Esophagus mucosa (tissue), 1 donor: Measurements from ENCODE around the gene PPP1CA. TPM values are rescaled to one million over a fixed set of nuclear protein-coding genes. Genes with fewer than 3 reads are reported as not detected.

Experiments
- ATAC-seq: fragments of 200-7000 bp; cut with Tn5 transposase; one replicate; pipeline ENCODE4 v1.9.1; 2020
- total RNA-seq: library from RNA; stranded (reverse); gene quantifications from one replicate; pipeline ENCODE4 v1.2.4, GENCODE V29; 2023
- donor health status: DM: yes; HTN: yes; CAD: no.

PPP1CA gene
- total RNA-seq, 1 donor from 2014 or later, result 188 TPM

DNA sequence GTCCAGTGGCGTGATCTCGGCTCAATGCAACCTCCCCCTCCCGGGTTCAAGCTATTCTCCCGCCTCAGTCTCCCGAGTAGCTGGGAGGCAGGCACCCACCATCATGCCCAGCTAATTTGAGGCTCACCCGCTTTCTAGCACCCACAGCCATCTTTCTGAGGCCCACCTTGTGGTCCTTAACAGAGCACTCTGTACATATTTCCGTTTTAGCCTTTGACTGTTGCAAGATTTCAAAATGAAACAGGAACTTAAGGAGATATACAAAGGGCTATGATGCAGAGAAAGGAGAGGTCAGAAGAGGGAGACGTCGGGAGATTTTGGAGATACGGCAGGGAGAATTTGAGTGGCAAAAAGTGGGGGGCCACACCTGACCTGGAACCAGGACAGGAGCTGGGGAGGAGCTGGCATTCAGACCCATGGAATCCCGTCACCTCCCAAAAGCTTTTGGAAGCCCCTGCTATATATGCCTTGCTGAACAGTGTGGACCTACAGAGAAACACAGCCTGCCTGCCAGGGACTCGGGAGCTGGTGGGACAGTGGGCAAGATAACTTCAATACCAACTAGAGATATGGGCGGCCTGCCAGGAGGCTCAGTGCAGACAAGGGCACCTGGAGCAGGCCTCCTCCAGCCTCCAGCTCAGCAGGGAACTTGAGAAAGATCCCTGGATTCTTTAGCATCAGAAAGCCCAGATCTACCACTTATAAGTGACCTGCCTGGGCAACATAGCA is 20.2 kb downstream of the PPP1CA start:
- no peak for ATAC-seq

DNA sequence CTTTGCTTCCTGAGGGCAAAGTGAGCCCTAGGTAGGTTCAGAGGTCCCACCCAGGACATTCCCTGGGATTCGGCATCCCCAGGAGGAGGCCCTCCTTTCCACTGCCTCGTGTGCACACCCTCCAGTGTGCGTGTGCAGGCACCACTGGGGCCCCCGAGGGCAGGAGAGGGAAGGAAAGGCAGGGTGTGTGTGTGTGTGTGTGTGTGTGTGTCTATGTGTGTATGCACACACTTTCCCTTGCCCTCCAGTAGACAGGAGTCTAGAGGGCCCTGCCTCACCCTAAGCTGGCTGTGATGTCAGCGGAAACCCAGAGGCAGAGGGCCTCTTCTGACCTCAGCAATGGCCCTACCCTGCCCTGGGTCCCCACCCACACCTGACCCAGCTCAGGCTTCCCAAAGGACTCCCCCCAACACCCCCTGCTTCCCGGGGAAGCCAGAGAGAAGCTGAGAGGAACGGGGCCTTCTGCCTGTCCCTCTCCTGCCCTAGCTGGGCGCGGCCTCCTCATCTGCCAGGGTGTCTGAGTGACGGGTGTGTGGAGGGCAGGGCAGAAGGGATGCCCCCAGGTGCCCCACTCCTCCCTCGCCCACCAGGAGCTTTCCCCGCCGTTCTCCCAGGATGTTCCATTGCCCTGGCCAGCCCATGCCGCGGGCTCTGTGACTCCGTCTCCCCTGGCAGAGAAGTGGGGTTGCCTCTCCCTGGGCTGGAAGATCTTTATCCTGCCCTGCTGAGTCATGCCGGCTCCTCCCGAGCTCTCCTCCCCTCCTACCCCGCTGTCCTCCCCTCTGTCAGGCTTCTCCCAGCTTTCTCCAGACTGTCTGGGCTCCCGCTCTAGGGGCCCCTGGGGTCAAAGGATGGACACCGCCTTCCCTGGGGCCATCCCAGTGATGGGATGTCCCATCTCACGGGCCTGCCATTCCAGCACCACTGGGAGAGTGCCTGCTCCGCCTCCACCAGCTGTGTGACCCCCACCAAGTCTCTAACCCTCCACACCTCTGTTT is 22.3 kb downstream of the PPP1CA start:
- ATAC-seq, result peak; percentile 79

DNA sequence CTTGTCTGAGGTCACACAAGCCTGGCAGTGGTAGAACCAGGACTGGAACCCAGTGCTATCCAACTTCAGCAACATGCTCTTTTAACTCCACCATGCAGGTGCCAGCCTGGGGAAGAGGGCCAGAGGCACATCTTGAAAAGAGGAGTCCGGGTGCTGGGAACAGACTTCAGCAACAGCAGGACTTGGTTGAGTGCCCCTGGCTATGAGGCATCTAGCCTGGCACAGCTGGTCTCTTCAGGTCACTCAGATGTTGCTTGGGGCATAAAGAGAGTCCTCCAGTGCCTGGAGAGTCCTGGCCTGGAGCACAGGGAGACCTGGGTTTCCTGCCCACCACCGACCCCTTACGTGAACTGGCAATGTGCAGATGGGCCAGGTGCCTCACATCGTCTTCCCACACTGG is 23.1 kb downstream of the PPP1CA start:
- no peak for ATAC-seq

DNA sequence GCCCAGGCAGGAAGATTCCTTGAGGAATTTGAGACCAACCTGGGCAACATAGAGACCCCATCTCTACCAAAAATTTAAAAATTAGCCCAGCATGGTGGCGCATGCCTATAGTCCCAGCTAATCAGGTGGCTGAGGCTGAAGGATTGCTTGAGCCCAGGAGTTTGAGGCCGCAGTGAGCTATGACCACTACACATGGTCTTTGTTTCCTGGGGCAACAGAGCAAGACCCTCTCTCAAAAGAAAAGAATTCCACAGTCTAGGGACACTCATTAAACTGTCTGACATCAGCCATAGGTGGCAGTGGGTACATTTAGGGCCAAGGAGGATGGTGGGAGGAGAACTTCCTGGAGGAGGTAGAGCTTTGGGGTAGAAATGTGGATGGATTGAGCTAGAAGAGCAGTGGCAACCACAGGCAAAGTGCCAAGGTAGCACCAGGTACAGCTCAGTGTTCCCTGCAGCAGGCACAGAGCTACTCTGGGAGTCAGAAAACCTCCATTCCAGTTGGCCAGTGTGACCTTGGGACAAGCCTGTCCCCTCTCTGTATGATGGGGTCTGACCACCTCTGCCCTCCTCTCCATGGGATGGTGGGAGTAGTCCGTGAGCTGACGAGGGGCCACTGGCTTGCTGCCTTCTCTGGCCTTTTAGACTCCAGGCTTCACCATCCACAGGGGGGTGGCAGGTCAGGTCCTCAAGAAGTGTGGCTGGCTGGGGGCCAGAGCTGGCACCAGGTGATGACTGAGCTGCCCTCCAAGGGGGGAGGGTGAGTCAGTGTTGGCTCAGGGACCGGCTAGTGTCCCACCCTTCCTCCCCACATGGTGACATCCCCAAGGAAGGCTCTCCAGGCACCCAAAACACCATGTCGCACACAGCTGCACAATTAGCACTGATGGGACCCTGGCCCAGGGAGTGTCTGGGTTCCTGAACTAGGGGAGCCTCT is 24.5 kb downstream of the PPP1CA start:
- ATAC-seq, result no peak

DNA sequence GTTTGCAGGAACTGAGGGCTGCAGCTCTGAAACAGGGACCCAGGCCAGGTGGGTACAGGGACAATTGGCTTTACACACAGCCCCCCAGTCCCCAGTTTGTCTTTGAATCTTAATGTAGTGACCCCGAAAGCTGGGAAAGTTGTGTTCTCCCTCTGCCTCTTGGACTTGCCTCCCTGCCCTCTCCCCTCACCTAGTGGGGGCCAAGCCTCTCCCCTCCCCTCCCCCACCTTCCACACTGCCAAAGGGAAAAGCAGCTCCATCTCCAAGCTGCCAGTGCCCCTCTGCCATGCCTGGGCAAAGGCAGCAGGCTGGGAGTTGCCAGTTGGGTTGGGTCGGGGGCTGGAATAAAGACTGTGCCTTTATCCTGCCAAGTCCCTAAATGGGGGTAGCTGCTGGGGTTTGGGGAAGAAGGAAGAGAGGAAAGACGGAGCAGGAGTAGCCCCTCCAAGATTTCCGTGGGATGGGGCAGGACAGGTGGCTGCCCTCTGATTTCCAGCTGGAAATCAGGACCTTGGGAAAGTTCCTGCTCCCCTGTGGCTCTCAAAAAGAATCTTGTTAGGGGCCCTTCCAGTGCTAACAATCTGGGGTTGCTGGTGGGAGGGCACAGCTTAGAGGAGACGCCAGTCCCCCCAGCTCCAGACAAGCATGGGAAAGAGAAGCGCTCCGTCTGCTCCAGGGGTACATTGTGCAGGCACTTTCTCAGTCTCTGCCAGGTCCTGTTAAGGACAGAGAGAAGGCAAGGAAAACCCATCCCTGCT is 25.4 kb downstream of the PPP1CA start:
- no peak for ATAC-seq

DNA sequence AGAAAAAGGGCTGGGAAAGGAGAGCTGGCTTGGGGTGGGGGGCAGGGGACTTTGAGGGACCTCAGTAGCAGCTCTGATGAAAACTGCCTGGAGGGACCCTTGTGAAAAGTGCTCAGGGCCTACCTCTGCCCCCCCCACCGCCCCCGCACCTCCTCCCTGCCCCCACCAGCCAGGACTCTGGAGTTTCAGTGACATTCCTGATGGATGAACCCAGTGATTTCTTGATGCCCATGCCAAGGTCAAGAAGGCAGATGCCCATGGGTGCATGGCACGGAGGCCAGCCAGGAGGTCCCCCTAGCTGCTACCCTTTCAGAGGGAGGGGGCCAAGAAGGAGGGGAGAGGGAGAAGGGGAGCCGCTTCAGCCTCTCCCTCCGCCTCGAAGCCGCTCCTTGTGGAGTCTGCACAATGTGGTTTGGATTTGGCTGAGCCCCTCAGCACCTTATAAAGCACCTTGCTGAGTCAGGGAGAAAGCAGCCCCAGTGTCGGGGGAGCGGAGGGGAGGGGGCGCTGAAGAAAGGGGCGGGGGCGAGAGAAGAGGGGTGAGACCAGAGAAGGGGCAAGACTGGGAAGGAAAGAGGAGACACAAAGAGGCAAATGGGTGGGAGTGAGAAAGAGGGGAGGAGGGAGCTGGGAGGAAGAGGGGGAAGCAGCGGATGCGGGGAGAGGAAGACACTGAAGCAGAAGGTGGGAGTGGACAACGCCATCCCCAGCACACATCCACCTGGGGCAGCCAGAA is 26.2 kb downstream of the PPP1CA start:
- no peak for ATAC-seq

DNA sequence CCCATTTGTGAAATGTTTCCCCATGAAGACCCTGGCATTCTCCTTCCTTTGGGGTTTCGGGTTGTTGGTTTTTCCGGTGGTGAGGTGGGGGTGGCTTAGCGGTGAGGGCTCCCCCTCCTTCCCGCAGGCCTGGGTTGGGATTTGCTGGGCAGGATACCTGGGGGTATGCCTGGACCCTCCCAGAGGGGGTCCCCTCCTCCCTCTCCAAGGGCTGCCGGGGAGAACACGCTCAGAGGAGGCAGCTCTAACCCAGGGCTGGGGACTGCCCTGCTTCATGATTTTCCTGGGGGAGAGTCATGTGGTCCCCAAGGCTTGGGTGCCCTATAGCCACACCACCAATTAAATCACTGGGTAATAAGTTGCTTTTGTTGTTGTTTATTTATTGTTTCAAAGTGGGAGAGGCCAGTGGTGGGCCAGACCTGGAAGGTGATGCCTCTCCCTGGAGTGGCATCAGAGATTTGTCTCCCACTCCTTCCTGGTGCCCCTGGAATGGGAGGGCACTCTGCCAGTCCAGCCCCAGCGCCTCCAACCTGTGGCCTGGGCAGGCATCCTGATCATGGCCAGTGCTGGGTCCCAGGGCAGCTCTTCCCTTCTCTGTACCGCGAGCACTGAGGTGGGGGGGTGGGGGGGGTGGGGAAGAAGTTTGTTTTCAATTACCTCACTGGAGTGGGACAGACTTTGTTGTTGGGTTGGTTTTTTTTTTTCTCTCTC is 26.9 kb downstream of the PPP1CA start:
- ATAC-seq, result no peak

DNA sequence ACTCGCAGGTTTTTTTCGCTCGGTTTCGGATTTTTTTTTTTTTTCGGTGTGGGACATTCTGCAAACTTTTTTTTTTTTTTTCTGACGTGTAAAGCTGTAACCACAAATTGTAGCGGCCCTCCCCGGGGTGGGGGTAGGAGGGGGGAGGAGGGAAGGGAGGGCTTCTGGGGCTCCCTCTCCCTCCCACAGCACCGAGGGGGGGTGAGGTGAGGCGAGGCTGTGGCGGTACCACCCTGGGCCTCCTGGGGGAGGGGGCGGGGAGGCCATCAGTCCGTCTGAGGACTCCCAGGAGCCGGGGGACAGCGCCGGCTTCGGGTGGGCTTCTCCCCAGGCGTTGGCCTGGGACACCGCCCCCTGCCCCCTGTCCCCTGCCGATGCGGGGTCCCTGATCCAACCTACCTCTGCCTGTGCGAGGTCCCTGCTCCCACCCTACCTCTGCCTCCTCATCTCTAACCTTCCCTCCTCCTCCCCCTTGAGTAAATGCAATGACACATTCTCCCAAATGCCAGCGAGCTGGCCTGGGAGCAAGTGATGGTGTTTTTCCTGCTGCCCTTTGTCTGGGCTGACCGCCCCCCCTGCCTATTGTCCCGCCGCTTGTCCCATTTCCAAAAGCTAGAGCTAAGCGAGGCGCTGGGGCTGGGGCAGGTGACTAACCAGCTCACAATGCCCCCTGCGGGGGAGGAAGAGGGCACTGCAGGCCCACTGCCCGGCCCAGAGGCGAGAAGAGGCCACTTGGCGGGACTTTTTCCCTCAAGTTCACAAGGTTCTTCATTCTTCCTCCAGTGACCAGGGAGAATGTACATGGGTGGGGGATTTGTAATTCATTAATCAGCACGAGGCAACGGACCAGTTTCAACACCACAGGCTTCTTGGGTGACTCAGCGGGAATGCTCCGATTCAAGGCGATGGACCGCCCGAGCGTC is 27.7 kb downstream of the PPP1CA start:
- peak; percentile 51 for ATAC-seq

DNA sequence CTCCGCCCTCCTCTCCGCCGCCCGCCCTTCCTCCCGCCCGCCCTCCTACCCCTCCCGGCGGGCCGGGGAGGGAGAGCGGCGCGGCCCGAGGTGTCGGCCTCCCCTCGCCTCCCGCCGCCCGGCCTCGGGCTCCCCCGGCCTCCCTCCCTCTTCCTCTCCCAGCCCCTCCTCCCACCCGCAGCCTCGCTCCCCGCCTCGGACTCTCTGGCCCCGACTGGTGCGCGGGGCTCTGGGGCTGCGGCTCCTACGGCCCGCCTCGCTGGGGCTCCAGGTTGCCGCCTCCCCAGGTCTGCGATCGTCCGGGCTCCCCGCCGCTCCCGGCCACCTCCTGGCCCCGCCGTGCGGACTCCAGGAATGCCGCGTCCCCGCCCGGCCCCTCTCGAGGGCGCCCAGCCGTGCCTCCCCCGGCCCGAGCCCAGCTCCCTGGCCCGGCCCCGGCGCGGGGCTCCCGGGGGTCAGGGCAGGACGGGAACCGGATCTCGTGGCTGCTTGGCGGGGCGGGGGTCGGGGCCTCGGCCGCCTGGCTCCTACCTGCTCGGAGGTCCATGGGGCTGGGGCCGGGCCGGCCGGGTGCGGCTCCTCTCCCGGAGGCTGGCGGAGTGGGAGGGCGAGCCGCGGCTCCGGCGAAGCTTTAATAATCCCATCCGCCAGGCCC is 28.5 kb downstream of the PPP1CA start, which contains the start of gene CLCF1:
CLCF1 (minus strand) TSS at position 606 of the 655 bp plus-strand sequence; CDS start at position 547, 59 bp downstream.
- peak; percentile 34 for ATAC-seq

DNA sequence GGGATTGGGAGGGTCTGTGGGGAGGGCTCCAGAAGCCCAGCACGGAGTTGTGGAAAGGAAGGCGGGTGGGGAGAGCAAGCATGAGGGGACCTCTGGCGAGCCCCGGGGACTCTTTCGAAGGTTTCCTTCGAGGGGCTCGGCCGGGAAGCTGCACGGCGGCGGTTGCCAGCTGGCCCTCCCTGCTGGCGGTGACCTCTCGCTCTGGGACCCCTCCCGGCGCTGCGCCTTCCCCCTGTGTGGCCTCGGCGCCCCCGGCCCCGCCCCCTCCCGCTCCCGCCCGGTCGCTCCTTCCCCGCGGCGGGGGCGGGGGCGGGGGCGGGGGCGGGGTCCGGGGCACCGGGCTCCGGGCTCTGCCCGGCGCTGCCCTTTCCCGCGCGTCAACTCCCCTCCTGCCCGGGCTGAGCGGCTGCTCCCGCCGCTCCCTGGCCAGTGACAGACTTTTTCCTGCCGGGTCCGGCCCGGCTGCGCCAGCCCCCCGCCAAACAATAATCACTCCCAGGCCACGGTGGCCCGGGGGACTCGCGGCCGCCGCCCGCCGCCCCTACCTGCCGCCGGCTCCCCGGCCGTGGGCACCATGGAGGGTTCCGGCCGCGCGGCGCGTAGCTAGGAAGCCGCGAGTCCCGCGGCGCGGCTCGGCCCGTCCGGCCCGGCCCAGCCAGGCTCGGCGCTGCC is 29.2 kb downstream of the PPP1CA start:
- ATAC-seq, result no peak

DNA sequence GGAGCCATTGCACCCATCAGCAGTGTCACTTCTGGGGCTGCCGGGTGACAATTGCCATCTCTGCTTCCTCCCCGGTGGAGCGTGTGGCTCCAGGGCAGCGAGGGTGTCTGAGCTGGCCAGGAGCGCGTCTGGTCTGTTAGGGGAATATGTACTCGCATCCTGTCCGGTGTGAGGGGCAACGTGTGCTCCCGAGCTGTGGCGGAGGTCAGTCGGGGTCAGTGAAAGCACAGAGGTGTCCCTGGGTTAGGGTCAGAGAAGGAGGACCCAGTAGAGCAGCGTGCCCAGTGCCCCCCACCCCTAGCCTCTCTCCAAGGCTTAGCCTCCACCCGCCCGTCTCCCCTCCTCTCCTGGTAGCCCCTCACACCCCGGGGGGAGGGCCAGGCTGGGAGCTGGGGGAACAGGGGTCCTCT is 29.7 kb downstream of the PPP1CA start:
- peak; percentile 1 for ATAC-seq

DNA sequence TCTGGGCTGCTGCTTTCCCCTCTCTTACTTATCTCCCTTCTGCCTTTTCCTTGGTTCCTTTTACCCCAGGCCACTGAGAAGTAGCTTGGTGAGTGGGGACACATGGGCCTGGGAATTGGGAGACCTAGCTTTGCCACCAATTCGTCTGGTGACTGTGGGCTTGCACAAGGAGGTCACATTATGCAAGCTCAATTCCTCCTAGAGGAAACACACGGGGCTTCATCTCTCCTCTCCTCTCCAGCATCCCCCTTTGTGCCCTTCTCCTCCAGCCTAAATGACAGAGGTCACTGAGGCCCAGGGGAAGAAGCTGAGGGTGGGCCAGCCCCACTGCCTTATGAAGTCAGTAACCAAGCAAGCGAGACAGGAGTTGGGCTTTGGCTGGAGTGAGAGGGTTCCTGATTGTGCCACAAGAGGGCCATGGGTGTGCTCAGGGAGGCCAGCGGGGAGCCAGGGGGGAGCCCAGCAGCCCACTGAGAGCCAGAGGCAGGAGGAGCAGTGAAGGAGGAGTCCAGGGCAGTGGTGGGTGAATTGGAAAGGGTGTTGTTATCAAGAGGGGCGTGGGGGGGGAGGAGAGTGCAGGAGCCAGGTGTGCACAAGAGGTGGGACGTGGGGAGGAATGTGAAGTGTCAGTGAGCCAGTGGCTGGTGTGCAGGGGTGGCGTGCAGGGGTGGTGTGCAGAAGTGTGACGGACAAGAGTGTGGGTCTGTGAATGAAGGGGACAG is 30.3 kb downstream of the PPP1CA start:
- no peak for ATAC-seq

DNA sequence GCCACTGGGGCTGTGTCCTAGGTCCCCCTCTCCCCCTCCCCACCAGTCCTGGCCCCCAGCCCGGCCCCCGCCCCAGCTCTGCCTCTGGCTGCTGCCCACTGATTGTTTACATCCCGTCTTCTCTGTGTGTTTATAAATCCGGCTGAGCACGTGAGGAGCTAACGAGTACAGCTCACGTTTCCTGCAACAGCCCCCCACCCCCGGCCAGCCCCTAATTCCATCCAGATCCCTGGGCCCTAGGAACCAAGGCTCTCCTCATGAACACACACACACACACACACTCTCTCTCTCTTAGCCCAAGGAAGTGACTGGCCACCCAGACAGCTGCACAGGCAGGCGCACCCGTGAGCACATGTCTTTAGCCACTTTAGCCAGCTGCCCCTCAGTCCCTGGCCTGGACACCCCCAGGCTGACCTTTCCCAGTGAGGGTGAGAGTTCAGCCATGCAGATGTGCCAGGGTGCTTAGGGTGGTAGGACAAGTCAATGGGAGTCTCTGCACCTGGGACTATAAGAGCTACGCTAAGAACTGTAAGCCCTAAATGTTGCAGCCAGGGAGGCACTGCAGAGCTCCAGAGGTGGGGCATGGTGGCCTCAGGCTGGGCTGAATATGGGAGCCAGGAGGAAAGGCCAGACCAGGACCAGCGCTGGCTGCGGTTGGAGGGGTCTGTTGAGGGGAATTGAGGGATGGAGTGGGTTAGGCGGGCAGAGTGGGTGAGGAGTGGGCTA is 31.1 kb downstream of the PPP1CA start:
- ATAC-seq, result no peak

DNA sequence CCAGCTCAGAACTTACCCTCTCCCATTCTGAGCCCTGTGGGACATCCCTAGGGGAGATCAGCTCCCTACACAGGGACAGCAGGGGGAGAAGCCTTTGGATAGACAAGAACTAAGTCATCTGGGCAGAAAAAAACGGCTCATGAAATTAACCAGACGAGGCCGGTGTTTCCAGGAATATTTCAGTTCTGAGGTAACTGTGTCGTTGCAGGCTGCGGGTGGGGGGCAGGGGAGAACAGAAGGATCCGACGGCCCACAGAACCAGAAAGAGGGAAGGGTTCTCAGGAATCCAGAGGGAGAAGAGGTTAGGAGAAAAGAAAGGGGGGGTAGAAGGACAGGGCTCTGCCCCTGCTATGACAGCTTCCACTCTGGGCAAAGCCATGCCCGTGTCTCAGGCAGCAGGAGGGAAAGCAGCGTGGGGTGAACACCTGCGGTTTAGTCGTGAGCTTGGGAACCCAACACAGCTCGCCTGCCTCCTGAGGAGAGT is 31.8 kb downstream of the PPP1CA start:
- ATAC-seq, result no peak

DNA sequence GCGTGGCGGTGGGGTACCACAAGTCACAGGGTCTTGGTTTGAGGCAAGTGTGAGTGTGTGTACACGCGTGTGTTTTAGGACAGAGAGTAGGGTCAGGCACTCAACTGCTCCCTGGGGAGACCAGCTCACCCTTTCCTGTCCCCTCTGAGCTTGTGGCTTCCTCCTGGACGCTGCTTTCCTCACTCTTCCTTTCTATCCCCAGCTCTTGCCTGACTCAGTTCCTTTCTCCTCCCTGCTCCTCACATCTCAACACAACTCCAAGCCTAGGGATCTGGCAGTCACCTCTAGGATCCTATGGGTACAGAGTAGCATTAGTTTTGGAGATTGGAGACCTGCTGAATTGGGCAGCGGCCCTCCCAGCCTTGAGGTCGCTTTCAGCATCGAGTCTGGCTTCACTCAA is 32.4 kb downstream of the PPP1CA start:
- ATAC-seq, result no peak

DNA sequence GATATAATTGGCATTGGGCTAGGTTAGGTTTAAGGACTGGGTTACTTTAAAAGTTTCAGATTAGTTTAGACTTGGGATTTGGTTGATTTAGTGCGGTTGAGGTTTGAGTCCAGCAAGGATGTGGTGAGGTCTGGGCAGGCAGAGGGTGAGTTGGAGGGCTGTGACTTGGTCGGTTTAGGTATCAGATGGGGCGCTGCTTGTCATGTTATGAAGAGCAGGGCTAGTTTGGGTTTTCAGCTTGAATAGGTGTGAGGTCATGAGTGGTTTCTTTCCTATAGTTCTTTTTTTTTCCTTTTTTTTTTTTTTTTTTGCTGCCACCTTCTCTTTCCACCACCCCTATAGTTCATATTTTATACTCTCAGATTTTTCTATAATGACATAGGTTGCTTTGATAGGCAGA is 33.0 kb downstream of the PPP1CA start:
- ATAC-seq, result no peak
